Caco-2 (cell line): ENCODE data around the gene CDHR2. TPM values are rescaled to one million over a fixed set of nuclear protein-coding genes. Genes with fewer than 3 reads are reported as not detected.

Experiments
- BruUV-seq: library from RNA; stranded (reverse); fragments of 400-500 nt; replicated peaks from 2 replicates; lab custom pipeline; 2021; lab: Mats Ljungman, UMichigan
- CTCF ChIA-PET: fragments of 300-600 bp; sonication (Branson Sonifier 250); formaldehyde crosslinking; loops from one replicate; lab custom pipeline; 2022; ENCODE audit warnings: antibody characterized with exemption; lab: Charles Lee
- POLR2A ChIA-PET: fragments of 300-600 bp; sonication (Branson Sonifier 250); formaldehyde crosslinking; loops from one replicate; lab custom pipeline; 2022; ENCODE audit warnings: antibody characterized with exemption; lab: Charles Lee
- DNase-seq, 2 experiments: peaks; one replicate each; pipeline versions ENCODE4 v3.0.0 to v3.0.0-alpha.2; 2020 to 2022
- H3K27me3 ChIP-seq: replicated peaks from 2 replicates; pipeline ENCODE4 v1.6.0; 2011; ENCODE audit warnings: low read length; ENCODE audit not compliant: control insufficient read depth, insufficient read depth
- H3K36me3 ChIP-seq: 2 replicates; pipeline ENCODE4 v1.5.1; 2011; ENCODE audit warnings: low read length; ENCODE audit not compliant: control insufficient read depth, insufficient read depth
- H3K4me1 ChIP-seq: fragments of 250-450 bp; sonication (Bioruptor Pico); 2 replicates; pipeline ENCODE4 v1.5.1; 2020; ENCODE audit warnings: mild to moderate bottlenecking
- H3K4me3 ChIP-seq: 2 replicates; pipeline ENCODE4 v1.5.1; 2011; ENCODE audit warnings: low read depth, mild to moderate bottlenecking, control low read depth, low read length
- H3K9me3 ChIP-seq: fragments of 250-450 bp; sonication (Bioruptor Pico); 2 replicates; pipeline ENCODE4 v1.5.1; 2020; ENCODE audit warnings: mild to moderate bottlenecking, moderate library complexity
- H3K27ac Mint-ChIP-seq: one replicate; pipeline ENCODE4 v1.8.0; 2022; ENCODE audit warnings: mixed read lengths; ENCODE audit not compliant: unreplicated experiment
- H3K27me3 Mint-ChIP-seq: one replicate; pipeline ENCODE4 v1.8.0; 2022; ENCODE audit warnings: mixed read lengths; ENCODE audit not compliant: insufficient read depth, unreplicated experiment
- H3K36me3 Mint-ChIP-seq: one replicate; pipeline ENCODE4 v1.8.0; 2022; ENCODE audit warnings: mild to moderate bottlenecking, mixed read lengths; ENCODE audit not compliant: insufficient read depth, unreplicated experiment
- H3K4me1 Mint-ChIP-seq: one replicate; pipeline ENCODE4 v1.8.0; 2022; ENCODE audit warnings: low read depth, mixed read lengths; ENCODE audit not compliant: unreplicated experiment
- H3K4me3 Mint-ChIP-seq: one replicate; pipeline ENCODE4 v1.8.0; 2022; ENCODE audit warnings: mild to moderate bottlenecking, moderate library complexity, mixed read lengths; ENCODE audit not compliant: unreplicated experiment
- H3K9me3 Mint-ChIP-seq: one replicate; pipeline ENCODE4 v1.8.0; 2022; ENCODE audit warnings: mixed read lengths; ENCODE audit not compliant: unreplicated experiment
- intact Hi-C: fragments of 100-400 bp; cut with micrococcal nuclease; formaldehyde crosslinking; loops from one replicate; pipeline ENCODE4 v1.10.0; 2022; ENCODE audit not compliant: unreplicated experiment
- total RNA-seq: library from RNA; stranded (reverse); gene quantifications from 2 replicates; pipeline ENCODE4 v1.2.3, GENCODE V29; 2022
- TF ChIP-seq, protein P1 (sequence below), 2 experiments: fragments of 200-600 bp in 1 of 2; IDR thresholded peaks; 1 replicate in 1 of 2; 2 replicates in 1 of 2; pipeline versions ENCODE4 v1.5.1 to v1.8.0; 2011 to 2022; ENCODE audit warnings: antibody characterized with exemption in 1 of 2, control low read depth in 1 of 2, inconsistent platforms in 1 of 2, low read depth in 1 of 2, low read length in 1 of 2, mild to moderate bottlenecking in 1 of 2, moderate library complexity in 1 of 2; ENCODE audit not compliant: insufficient read depth in 1 of 2, severe bottlenecking in 1 of 2, unreplicated experiment in 1 of 2

Gene CDHR2
- total RNA-seq, 1 experiment from 2014 or later: 0.59 TPM

DNA sequence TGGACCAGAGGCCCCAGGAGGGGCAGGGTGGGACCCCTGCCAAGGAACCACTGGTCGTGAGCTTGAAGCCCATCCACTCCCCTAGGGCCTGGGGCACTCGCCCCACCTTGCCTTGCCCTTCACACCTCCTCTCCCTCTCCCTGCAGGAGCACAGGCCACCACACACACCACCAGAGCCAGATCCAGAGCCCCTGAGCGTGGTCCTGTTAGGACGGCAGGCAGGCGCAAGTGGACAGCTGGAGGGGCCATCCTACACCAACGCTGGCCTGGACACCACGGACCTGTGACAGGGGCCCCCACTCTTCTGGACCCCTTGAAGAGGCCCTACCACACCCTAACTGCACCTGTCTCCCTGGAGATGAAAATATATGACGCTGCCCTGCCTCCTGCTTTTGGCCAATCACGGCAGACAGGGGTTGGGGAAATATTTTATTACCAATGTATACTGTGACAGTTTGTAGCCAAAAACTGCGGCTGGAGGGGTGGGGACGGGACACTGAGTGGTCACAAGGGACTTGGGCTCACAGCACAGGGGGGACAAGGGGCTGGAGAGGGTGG lies 46.3 kb downstream of the CDHR2 start:
- Mint-ChIP-seq H3K27me3 (no peaks in the 10 kb centered on the region), H3K36me3 (peaks cover 11% of the 10 kb centered on the region), H3K9me3 (no peaks in the 10 kb centered on the region), H3K4me1 (no peaks in the 10 kb centered on the region), H3K27ac (no peak overlapping the region), H3K4me3 (no peak overlapping the region)
- DNase-seq: no peak
- no TSS peak for BruUV-seq
- Histone ChIP-seq H3K27me3 (no peaks in the 10 kb centered on the region), H3K36me3 (no peaks in the 10 kb centered on the region), H3K4me1 (no peaks in the 10 kb centered on the region), H3K4me3 (no peak overlapping the region), H3K9me3 (peaks cover 7% of the 10 kb centered on the region)
- CTCF ChIA-PET: no interaction called here
- TF ChIP-seq, protein P1, sequence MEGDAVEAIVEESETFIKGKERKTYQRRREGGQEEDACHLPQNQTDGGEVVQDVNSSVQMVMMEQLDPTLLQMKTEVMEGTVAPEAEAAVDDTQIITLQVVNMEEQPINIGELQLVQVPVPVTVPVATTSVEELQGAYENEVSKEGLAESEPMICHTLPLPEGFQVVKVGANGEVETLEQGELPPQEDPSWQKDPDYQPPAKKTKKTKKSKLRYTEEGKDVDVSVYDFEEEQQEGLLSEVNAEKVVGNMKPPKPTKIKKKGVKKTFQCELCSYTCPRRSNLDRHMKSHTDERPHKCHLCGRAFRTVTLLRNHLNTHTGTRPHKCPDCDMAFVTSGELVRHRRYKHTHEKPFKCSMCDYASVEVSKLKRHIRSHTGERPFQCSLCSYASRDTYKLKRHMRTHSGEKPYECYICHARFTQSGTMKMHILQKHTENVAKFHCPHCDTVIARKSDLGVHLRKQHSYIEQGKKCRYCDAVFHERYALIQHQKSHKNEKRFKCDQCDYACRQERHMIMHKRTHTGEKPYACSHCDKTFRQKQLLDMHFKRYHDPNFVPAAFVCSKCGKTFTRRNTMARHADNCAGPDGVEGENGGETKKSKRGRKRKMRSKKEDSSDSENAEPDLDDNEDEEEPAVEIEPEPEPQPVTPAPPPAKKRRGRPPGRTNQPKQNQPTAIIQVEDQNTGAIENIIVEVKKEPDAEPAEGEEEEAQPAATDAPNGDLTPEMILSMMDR (IDR thresholded peaks at IDR 0.05; ENCODE audit: insufficient read depth in 1 of 2, low read depth in 1 of 2, low read length in 1 of 2, severe bottlenecking in 1 of 2, unreplicated experiment in 1 of 2): no peak
- intact Hi-C loops: no loop called here
- POLR2A ChIA-PET: no interaction called here

DNA sequence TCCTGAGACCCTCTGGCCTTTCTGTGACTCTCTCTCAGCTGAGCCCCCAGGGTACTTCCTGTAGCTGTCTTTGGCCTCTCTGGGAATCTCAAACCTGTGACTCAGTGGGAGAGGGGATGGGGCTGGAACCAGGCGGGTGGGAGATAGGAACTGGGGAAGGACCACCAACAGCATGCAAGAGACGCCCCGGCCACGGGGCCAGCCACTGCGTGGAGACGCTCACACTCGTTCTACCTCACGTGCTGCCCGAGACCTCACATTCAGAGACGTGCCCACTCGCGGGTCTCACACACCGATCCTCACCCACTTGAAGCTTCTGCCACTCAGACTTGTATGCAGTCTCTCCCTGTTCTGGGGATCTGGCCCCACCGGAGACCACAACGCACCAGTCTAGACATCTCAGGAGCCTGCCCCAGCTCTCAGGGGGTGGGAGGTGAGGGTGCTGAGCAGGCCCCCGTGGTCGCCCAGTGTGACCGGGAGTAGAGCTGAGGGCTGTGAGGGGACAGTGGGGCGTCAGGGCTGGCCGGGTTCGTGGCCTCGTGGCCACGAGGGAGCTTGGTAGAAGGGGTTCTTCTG lies 47.0 kb downstream of the CDHR2 start:
- no peak overlapping the region for H3K4me3 Mint-ChIP-seq

DNA sequence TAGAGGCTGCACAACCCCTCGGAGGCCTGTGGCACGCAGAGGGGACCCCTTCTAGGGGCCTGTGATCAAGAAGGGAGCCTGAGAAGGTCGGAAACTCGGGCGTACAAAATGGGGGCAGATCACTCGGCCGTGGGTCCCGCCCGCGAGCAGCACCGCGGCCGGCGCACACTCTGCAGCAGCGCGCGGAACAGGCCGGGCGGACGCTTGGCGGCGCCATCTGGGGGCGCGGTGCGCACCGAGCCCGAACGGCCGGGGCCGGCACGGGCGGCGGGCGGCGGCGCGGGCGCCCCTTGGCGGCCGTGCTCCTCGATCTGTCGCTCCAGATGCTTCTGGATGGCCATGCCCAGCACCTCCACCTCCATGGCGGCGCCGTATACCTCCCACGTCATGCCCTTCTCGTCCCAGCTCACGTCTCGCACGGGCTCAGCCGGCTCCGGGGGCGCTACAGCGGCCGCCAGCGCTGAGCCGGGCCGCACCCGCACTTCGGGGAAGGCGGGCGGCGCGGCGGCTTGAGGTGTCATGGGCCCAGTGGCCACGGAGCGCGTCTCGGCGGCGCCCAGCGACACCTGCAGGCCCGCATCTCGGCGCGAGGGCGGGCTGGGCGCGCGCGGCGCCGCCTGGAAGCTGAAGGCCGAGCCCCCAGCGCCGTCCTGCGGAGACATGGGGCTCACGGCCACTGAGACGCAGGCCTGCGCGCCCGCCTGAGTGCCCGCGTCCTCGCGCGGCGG lies 47.7 kb downstream of the CDHR2 start:
- Mint-ChIP-seq H3K27me3 (no peaks in the 10 kb centered on the region), H3K4me3 (no peak overlapping the region), H3K27ac (no peak overlapping the region), H3K4me1 (no peaks in the 10 kb centered on the region), H3K9me3 (no peaks in the 10 kb centered on the region), H3K36me3 (peaks cover 11% of the 10 kb centered on the region)
- CTCF ChIA-PET: interaction anchor here (0.7 kb wide), 1 partner anchor 242 kb away, joined by 3 read pairs; no protein-coding TSS in a partner anchor
- intact Hi-C loops: no loop called here
- Histone ChIP-seq H3K36me3 (no peaks in the 10 kb centered on the region), H3K4me3 (no peak overlapping the region), H3K27me3 (no peaks in the 10 kb centered on the region), H3K4me1 (no peaks in the 10 kb centered on the region), H3K9me3 (no peaks in the 10 kb centered on the region)
- DNase-seq: no peak
- POLR2A ChIA-PET: no interaction called here
- no TSS peak for BruUV-seq
- TF ChIP-seq, protein P1 (IDR thresholded peaks at IDR 0.05; ENCODE audit: insufficient read depth in 1 of 2, low read depth in 1 of 2, low read length in 1 of 2, severe bottlenecking in 1 of 2, unreplicated experiment in 1 of 2): no peak

More for the DNA sequence above, 47.0 kb downstream of the CDHR2 start:
- Histone ChIP-seq H3K4me1 (no peaks in the 10 kb centered on the region), H3K27me3 (no peaks in the 10 kb centered on the region), H3K36me3 (no peaks in the 10 kb centered on the region), H3K4me3 (no peak overlapping the region), H3K9me3 (peaks cover 3% of the 10 kb centered on the region)
- BruUV-seq: no TSS peak
- peaks cover 11% of the 10 kb centered on the region for H3K36me3 Mint-ChIP-seq
- no peak for DNase-seq
- H3K27me3 Mint-ChIP-seq: no peaks in the 10 kb centered on the region
- no peaks in the 10 kb centered on the region for H3K4me1 Mint-ChIP-seq
- ChIA-PET CTCF (no interaction called here), POLR2A (no interaction called here)
- TF ChIP-seq, protein P1 (IDR thresholded peaks at IDR 0.05; ENCODE audit: insufficient read depth in 1 of 2, low read depth in 1 of 2, low read length in 1 of 2, severe bottlenecking in 1 of 2, unreplicated experiment in 1 of 2): no peak
- H3K27ac Mint-ChIP-seq: no peak overlapping the region
- no peaks in the 10 kb centered on the region for H3K9me3 Mint-ChIP-seq
- intact Hi-C loops: no loop called here
